Mucosa of descending colon (tissue), 3 donors: ENCODE measurements around the gene NAA60. TPM values are rescaled to one million over a fixed set of nuclear protein-coding genes. Genes with fewer than 3 reads are reported as not detected.

Experiments
- ATAC-seq: fragments of 200-7000 bp; cut with Tn5 transposase; one replicate; pipeline ENCODE4 v1.9.1; 2020; ENCODE audit warnings: mild to moderate bottlenecking, moderate library complexity
- DNase-seq, 3 donors: peaks; one replicate each; pipeline ENCODE4 v3.0.0-alpha.2; 2020
- H3K36me3 ChIP-seq: fragments of 200-600 bp; one replicate; pipeline ENCODE4 v1.8.0; 2021; ENCODE audit warnings: low read depth, mild to moderate bottlenecking
- H3K4me1 ChIP-seq: fragments of 200-600 bp; one replicate; pipeline ENCODE4 v1.8.0; 2021; ENCODE audit warnings: low read depth, mild to moderate bottlenecking
- H3K4me3 ChIP-seq: fragments of 200-600 bp; one replicate; pipeline ENCODE4 v1.8.0; 2021; ENCODE audit warnings: mild to moderate bottlenecking
- H3K9me3 ChIP-seq: fragments of 200-600 bp; one replicate; pipeline ENCODE4 v1.8.0; 2021; ENCODE audit warnings: mild to moderate bottlenecking
- intact Hi-C, 2 donors: fragments of 100-400 bp; cut with DNase I in 1 of 2; cut with micrococcal nuclease in 1 of 2; formaldehyde crosslinking; loops; one replicate each; pipeline versions ENCODE4 v1.11.0 to v1.11.1; 2022; cut with DNase I, micrococcal nuclease
- total RNA-seq, 3 donors: library from RNA; stranded (reverse); fragmentation: NEBNext Ultra II Directional in 2 of 3; extraction: Animal tissue kit (Norgen Biotek cat#: 25700) in 2 of 3; gene quantifications; one replicate each; pipeline versions ENCODE4 v1.2.1 to v1.2.4, GENCODE V29; 2021 to 2023
- TF ChIP-seq, protein P1 (sequence below): fragments of 200-600 bp; IDR thresholded peaks from one replicate; pipeline ENCODE4 v1.8.0; 2022; ENCODE audit warnings: antibody characterized with exemption, mild to moderate bottlenecking
- donor health status: DM: no; HTN: no; CAD: no; lungs with moderate emphysema.
- donor health status: DM: no; HTN: no; CAD: no.
- donor health status: DM: no; HTN: yes; CAD: no.

The NAA60 gene
- total RNA-seq, 3 donors from 2014 or later = 72.2 to 94.7 (median 83.3) TPM

DNA sequence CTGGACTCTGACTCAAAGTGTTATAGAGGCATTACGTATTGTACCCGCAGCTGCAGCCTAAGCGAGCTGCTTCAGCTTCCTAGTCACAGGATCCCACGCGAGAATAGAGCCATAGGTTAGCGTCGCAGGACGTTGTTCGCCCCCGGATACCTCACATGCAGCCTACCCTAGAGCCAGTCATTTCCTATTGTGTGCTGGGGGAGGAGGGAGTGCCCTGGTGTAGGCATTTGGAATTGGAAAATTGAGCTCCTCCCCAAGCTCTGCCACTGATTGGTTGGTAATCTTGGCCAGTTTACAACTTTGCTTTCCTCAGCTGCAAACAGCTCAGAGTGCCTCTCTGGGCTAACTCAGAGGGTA is 530 bp downstream of the NAA60 start:
- intact Hi-C loops = no loop called here
- Histone ChIP-seq H3K9me3 (no peaks in the 10 kb centered on the region), H3K4me1 (peaks cover 8% of the 10 kb centered on the region), H3K36me3 (no peaks in the 10 kb centered on the region), H3K4me3 (peak overlapping the region; percentile 54)
- TF ChIP-seq, protein P1, sequence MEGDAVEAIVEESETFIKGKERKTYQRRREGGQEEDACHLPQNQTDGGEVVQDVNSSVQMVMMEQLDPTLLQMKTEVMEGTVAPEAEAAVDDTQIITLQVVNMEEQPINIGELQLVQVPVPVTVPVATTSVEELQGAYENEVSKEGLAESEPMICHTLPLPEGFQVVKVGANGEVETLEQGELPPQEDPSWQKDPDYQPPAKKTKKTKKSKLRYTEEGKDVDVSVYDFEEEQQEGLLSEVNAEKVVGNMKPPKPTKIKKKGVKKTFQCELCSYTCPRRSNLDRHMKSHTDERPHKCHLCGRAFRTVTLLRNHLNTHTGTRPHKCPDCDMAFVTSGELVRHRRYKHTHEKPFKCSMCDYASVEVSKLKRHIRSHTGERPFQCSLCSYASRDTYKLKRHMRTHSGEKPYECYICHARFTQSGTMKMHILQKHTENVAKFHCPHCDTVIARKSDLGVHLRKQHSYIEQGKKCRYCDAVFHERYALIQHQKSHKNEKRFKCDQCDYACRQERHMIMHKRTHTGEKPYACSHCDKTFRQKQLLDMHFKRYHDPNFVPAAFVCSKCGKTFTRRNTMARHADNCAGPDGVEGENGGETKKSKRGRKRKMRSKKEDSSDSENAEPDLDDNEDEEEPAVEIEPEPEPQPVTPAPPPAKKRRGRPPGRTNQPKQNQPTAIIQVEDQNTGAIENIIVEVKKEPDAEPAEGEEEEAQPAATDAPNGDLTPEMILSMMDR = no peak
- DNase-seq (peak in 2 of 3 donors; percentile 45), ATAC-seq (peak; percentile 86)

DNA sequence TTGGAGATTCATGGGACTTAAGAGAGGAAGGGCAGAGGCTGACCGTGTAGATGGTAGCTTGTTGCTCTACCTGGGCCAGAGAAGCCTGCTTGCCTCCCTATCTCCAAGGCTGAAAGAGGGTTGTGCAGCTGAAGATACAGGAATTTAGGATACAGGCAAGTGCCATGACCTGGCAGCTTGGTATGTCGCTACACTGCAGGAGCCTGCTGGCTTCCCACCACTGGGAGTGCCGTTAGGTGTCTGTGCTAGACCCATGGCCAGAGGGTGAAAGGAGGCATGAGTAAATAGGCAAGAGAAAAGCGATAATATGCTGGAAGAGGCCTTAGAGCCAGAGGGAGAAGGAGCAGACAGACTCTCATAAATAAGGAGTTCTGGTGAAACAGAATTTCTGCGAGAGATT is 10.6 kb downstream of the NAA60 start:
- H3K4me3 ChIP-seq = no peak overlapping the region
- ATAC-seq = no peak
- H3K9me3 ChIP-seq = no peaks in the 10 kb centered on the region
- peaks cover 19% of the 10 kb centered on the region for H3K4me1 ChIP-seq
- no peaks in the 10 kb centered on the region for H3K36me3 ChIP-seq
- intact Hi-C loops = no loop called here
- no peak for DNase-seq
- TF ChIP-seq, protein P1 = no peak

DNA sequence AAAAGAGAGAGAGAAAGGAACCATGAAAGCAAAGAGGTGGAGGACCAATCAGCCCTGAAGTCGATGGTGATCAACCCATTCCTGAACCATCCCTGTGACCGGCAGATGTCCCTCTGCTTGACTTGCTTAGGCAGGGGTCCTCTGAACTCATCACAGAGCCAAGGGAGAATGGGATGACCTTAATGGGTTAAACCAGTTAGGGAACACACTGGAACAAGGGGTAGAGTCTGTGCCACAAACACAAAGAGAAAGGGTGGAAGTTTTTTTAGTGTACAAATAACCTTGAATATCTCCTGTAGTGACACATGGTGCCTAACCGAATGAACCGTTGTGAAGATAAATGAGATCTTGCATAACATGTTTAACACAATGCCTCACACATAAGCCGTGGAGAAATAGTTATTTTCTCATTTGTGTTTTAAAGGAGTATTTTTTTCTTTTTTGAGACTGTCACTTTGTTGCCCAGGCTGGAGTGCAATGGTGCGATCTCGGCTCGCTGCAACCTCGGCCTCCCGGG is 11.2 kb downstream of the NAA60 start:
- intact Hi-C loops = no loop called here
- TF ChIP-seq, protein P1 = no peak
- Histone ChIP-seq H3K9me3 (no peaks in the 10 kb centered on the region), H3K4me1 (peaks cover 25% of the 10 kb centered on the region), H3K4me3 (no peak overlapping the region), H3K36me3 (no peaks in the 10 kb centered on the region)
- ATAC-seq (no peak), DNase-seq (no peak)

DNA sequence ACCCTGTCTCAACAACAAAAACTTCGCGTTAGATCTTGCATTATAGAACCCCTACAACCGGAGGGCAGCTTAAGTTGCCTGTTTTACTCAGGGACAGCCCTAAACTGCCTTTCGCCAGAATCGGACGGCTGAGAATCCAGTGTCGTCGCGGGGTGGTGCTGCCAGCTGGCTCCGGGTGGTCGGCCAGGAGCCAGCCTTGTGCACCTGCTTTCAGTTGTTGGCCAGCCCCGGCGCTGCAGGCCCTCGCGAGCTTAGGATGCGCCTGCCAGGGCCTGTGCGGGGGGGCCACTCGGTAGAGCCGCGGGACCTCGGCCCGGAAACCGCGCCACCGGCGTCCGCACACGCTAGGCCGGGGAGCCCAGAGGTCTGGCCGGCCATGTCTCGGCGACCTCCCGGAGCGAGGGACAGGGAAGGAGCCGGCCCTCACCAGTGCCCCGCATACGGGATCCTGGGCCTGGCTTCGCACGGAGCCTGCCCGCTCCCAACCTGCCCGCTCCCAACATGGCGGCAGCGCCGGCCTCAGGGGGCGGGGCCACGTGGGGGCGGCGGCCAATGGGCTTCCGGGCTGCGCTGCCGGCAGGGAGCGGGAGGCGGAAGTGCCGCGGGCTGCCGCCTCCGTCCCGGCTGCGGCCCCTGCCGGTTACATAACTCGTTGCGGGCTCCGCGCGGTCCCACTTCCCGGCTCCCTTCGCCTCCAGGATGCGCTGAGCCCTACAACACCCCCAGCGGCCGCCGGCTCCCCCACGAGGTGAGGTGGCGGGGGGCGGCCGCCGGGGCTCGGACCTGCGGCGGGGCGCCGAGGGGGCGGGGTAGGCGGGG is 14.2 kb downstream of the NAA60 start:
- peaks cover 46% of the 10 kb centered on the region for H3K4me1 ChIP-seq
- intact Hi-C loops = no loop called here
- H3K9me3 ChIP-seq = no peaks in the 10 kb centered on the region
- TF ChIP-seq, protein P1 = peak; percentile 43
- DNase-seq (peak; percentile 90 to 95 (median 93)), ATAC-seq (peak; percentile 91)
- no peaks in the 10 kb centered on the region for H3K36me3 ChIP-seq
- peak overlapping the region; percentile 97 for H3K4me3 ChIP-seq

DNA sequence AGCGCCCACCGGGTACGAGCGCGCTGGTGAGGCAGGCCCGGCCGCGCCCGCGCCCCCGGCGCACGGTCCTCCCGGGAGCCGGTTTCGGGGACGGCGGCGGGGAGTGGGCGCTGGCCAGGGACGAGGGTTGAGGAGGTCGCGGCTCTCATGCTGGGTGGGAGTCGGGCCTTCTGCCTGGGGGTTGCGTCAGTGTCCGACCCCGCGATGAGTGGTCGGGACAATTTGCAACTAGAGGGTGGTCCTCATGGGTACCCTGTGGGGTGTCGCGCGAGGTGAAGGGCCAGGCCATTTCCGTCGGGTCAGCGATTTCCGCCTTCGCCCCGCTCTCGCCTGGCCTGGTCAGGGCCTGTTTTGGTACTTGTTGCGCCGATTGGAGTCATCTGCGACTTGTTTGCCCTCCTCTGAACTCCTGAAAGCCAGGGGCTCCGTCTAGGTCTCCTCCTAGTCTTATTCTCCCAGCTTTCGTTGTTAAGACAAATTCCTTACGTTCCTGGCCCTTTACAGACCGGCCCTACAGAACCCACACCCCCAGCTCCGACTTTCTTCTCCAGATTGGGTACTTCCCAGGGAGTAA is 14.9 kb downstream of the NAA60 start:
- Histone ChIP-seq H3K9me3 (no peaks in the 10 kb centered on the region), H3K4me1 (peaks cover 46% of the 10 kb centered on the region), H3K4me3 (peak overlapping the region; percentile 97), H3K36me3 (no peaks in the 10 kb centered on the region)
- TF ChIP-seq, protein P1 = no peak
- DNase-seq = peak; percentile 43 to 66 (median 63)
- intact Hi-C loops = no loop called here
- ATAC-seq = no peak
